GM18519 (cell line): Measurements from ENCODE around the gene GPR6.

Experiments used
- ATAC-seq: cut with Tn5 transposase; IDR thresholded peaks from one replicate; pipeline ENCODE4 v1.9.1; 2021; ENCODE audit warnings: mild to moderate bottlenecking, moderate library complexity; ENCODE audit not compliant: unreplicated experiment, low FRiP score

GPR6 gene

GRCh38 chr6:109978174-109979032 is at the start of gene GPR6:
Gene GPR6, plus strand, starts transcription at chr6:109978311. Its CDS starts 802 bp downstream, at chr6:109979113.
- no peak for ATAC-seq

GRCh38 chr6:109934293-109934692 is 43.8 kb upstream of the GPR6 start:
- no peak for ATAC-seq

- no peak for ATAC-seq
These were observed 38.5 kb upstream of the GPR6 start for GRCh38 chr6:109939654-109940053.

GRCh38 chr6:109944448-109944847 is 33.7 kb upstream of the GPR6 start:
- no peak for ATAC-seq

GRCh38 chr6:109945091-109945490 is 33.0 kb upstream of the GPR6 start:
- no peak for ATAC-seq

- ATAC-seq, result no peak
These were observed 31.1 kb upstream of the GPR6 start for GRCh38 chr6:109946979-109947378.

- ATAC-seq, result no peak
These were observed 28.6 kb upstream of the GPR6 start for GRCh38 chr6:109949281-109950065.

GRCh38 chr6:109955491-109955890 is 22.6 kb upstream of the GPR6 start:
- ATAC-seq, result no peak

GRCh38 chr6:109958626-109959025 is 19.5 kb upstream of the GPR6 start:
- no peak for ATAC-seq

GRCh38 chr6:109961611-109962041 is 16.5 kb upstream of the GPR6 start:
- ATAC-seq, result no peak

GRCh38 chr6:109962271-109962670 is 15.8 kb upstream of the GPR6 start:
- no peak for ATAC-seq

GRCh38 chr6:109963598-109964170 is 14.4 kb upstream of the GPR6 start:
- no peak for ATAC-seq

- no peak for ATAC-seq
These were observed 13.2 kb upstream of the GPR6 start for GRCh38 chr6:109964949-109965348.

- ATAC-seq, result no peak
These were observed 11.8 kb upstream of the GPR6 start for GRCh38 chr6:109966299-109966698.

- no peak for ATAC-seq
These were observed 329 bp upstream of the GPR6 start for GRCh38 chr6:109977791-109978173.

GRCh38 chr6:109979033-109979921 is 1.2 kb downstream of the GPR6 start:
- no peak for ATAC-seq

- no peak for ATAC-seq
These were observed 6.3 kb downstream of the GPR6 start for GRCh38 chr6:109984410-109984809.

GRCh38 chr6:109987196-109987595 is 9.1 kb downstream of the GPR6 start:
- ATAC-seq, result no peak

- ATAC-seq, result no peak
These were observed 13.3 kb downstream of the GPR6 start for GRCh38 chr6:109991201-109992101.
